ENCODE measurements around the gene CRYBB1.

DNA sequence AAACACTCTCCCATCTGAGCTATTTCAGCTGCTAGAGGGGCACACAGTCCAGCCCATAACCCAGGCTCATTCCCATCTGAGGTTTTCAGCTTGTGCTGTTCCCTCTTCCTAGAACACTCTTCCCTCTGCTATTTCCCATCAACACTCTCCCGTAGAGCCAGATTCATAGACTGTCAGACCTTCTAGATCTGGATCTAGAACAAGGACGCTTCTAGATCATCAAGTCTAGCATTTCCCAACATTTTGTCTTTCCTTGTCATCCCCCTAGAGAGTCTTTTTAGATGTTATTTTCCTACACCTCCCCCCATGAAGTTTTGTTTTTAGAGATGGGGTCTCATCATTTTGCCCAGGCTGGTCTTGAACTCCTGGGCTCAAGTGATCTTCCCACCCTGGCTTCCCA, 17.3 kb upstream of the CRYBB1 start:
- no peak for TF ChIP-seq POLR2A (IDR thresholded peaks at IDR 0.05)
- TF ChIP-seq, protein P1, sequence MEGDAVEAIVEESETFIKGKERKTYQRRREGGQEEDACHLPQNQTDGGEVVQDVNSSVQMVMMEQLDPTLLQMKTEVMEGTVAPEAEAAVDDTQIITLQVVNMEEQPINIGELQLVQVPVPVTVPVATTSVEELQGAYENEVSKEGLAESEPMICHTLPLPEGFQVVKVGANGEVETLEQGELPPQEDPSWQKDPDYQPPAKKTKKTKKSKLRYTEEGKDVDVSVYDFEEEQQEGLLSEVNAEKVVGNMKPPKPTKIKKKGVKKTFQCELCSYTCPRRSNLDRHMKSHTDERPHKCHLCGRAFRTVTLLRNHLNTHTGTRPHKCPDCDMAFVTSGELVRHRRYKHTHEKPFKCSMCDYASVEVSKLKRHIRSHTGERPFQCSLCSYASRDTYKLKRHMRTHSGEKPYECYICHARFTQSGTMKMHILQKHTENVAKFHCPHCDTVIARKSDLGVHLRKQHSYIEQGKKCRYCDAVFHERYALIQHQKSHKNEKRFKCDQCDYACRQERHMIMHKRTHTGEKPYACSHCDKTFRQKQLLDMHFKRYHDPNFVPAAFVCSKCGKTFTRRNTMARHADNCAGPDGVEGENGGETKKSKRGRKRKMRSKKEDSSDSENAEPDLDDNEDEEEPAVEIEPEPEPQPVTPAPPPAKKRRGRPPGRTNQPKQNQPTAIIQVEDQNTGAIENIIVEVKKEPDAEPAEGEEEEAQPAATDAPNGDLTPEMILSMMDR (IDR thresholded peaks at IDR 0.05) = no peak

All from transverse colon (tissue), 3 donors.